H1 (cell line): ENCODE results near the gene LMNB1. TPM values are rescaled to one million over a fixed set of nuclear protein-coding genes. Genes with fewer than 3 reads are reported as not detected.

Experiments used
- CTCF ChIA-PET: fragments of 300-600 bp; sonication (Branson Sonifier 250); formaldehyde crosslinking; loops from one replicate; lab custom pipeline; 2021; ENCODE audit not compliant: partially characterized antibody; lab: Charles Lee
- POLR2A ChIA-PET: fragments of 300-600 bp; sonication (Branson Sonifier 250); formaldehyde crosslinking; loops from one replicate; lab custom pipeline; 2021; ENCODE audit warnings: inconsistent platforms; ENCODE audit not compliant: partially characterized antibody; lab: Charles Lee
- DNase-seq, 2 experiments: peaks; one replicate each; pipeline versions ENCODE4 v3.0.0 to v3.0.0-alpha.2; 2010 to 2022; ENCODE audit warnings: low spot score in 2 of 2, low read depth in 1 of 2, mixed read lengths in 1 of 2
- FAIRE-seq: peaks from 2 replicates; lab custom pipeline; 2011; peaks lifted over from hg19 to GRCh38; lab: Jason Lieb, UNC
- H2AFZ ChIP-seq: 2 replicates; pipeline ENCODE4 v1.8.1; 2012; ENCODE audit warnings: low read length, inconsistent platforms
- H2AK5ac ChIP-seq: 2 replicates; pipeline ENCODE4 v1.6.1; 2013; ENCODE audit warnings: low read depth, low read length
- H2BK120ac ChIP-seq: replicated peaks from 2 replicates; pipeline ENCODE3; 2013; ENCODE audit warnings: low read depth, low read length, inconsistent platforms
- H2BK12ac ChIP-seq: 2 replicates; pipeline ENCODE4 v1.6.1; 2013; ENCODE audit warnings: low read depth, low read length
- H2BK15ac ChIP-seq: 2 replicates; pipeline ENCODE4 v1.6.1; 2013; ENCODE audit warnings: low read length
- H2BK20ac ChIP-seq: 2 replicates; pipeline ENCODE4 v1.6.1; 2013; ENCODE audit warnings: low read length
- H2BK5ac ChIP-seq: 2 replicates; pipeline ENCODE4 v1.6.1; 2013; ENCODE audit warnings: low read depth, low read length
- H3K14ac ChIP-seq: 2 replicates; pipeline ENCODE4 v1.6.1; 2013; ENCODE audit warnings: inconsistent platforms; ENCODE audit not compliant: insufficient read length
- H3K18ac ChIP-seq: 2 replicates; pipeline ENCODE4 v1.6.1; 2013; ENCODE audit warnings: low read length; ENCODE audit errors: extremely low read depth
- H3K23ac ChIP-seq: 2 replicates; pipeline ENCODE4 v1.6.1; 2013; ENCODE audit warnings: inconsistent platforms; ENCODE audit not compliant: insufficient read length
- H3K23me2 ChIP-seq: 2 replicates; pipeline ENCODE4 v1.6.1; 2013; ENCODE audit warnings: low read depth, low read length
- H3K27ac ChIP-seq: 2 replicates; pipeline ENCODE4 v1.6.1; 2011; ENCODE audit warnings: low read depth, low read length, inconsistent platforms
- H3K27me3 ChIP-seq, 4 experiments: replicated peaks in 1 of 4; 1 replicate in 1 of 4; 2 replicates in 3 of 4; pipeline versions ENCODE4 v1.6.1 to v1.8.1; 2011 to 2013; ENCODE audit warnings: low read length in 3 of 4, mild to moderate bottlenecking in 3 of 4, inconsistent platforms in 2 of 4, mixed read lengths in 2 of 4, moderate library complexity in 1 of 4; ENCODE audit not compliant: control insufficient read depth in 3 of 4, insufficient read depth in 3 of 4; ENCODE audit errors: extremely low read depth in 1 of 4
- H3K36me3 ChIP-seq, 4 experiments: 2 replicates each; pipeline versions ENCODE4 v1.6.1 to v1.8.1; 2011 to 2013; ENCODE audit warnings: mild to moderate bottlenecking in 4 of 4, low read length in 3 of 4, moderate library complexity in 2 of 4, control low read depth in 1 of 4, inconsistent platforms in 1 of 4; ENCODE audit not compliant: insufficient read depth in 4 of 4, control insufficient read depth in 2 of 4
- H3K4ac ChIP-seq: replicated peaks from 2 replicates; pipeline ENCODE3; 2013; ENCODE audit warnings: low read length, low read depth, mixed read lengths, inconsistent platforms; ENCODE audit not compliant: insufficient read length
- H3K4me1 ChIP-seq, 4 experiments: replicated peaks in 1 of 4; 1 replicate in 1 of 4; 2 replicates in 3 of 4; pipeline versions ENCODE4 v1.6.1 to v1.8.1; 2011 to 2013; ENCODE audit warnings: low read length in 3 of 4, inconsistent platforms in 2 of 4, mixed read lengths in 1 of 4; ENCODE audit not compliant: insufficient read depth in 4 of 4, control insufficient read depth in 3 of 4
- H3K4me2 ChIP-seq, 2 experiments: 2 replicates each; pipeline versions ENCODE4 v1.6.1 to v1.8.1; 2011 to 2013; ENCODE audit warnings: low read depth in 2 of 2, low read length in 2 of 2, control low read depth in 1 of 2, inconsistent platforms in 1 of 2, mild to moderate bottlenecking in 1 of 2; ENCODE audit not compliant: insufficient read depth in 1 of 2
- H3K4me3 ChIP-seq, 4 experiments: fragments of 200-600, 300-600 bp in 1 of 4; sonication (generic), shearing (Covaris generic), sonication (Bioruptor Twin) in 1 of 4; 2 replicates each; pipeline versions ENCODE4 v1.5.1 to v1.8.1; 2011 to 2016; ENCODE audit warnings: low read length in 4 of 4, low read depth in 3 of 4, control low read depth in 2 of 4, inconsistent platforms in 2 of 4, mild to moderate bottlenecking in 2 of 4, mixed read lengths in 1 of 4, moderate library complexity in 1 of 4; ENCODE audit not compliant: insufficient read depth in 2 of 4; ENCODE audit errors: extremely low read depth in 1 of 4
- H3K56ac ChIP-seq: replicated peaks from 2 replicates; pipeline ENCODE3; 2013; ENCODE audit warnings: low read depth, mild to moderate bottlenecking, mixed read lengths, low read length, inconsistent platforms; ENCODE audit not compliant: insufficient read length
- H3K79me1 ChIP-seq: 2 replicates; pipeline ENCODE4 v1.6.1; 2013; ENCODE audit warnings: low read depth, low read length, control low read depth
- H3K79me2 ChIP-seq, 2 experiments: 2 replicates each; pipeline versions ENCODE4 v1.6.1 to v1.8.1; 2012 to 2013; ENCODE audit warnings: low read length in 2 of 2, mild to moderate bottlenecking in 2 of 2, inconsistent platforms in 1 of 2; ENCODE audit not compliant: insufficient read depth in 2 of 2, control insufficient read depth in 1 of 2
- H3K9ac ChIP-seq, 4 experiments: replicated peaks in 1 of 4; 1 replicate in 1 of 4; 2 replicates in 3 of 4; pipeline versions ENCODE4 v1.6.1 to v1.8.1; 2011 to 2013; ENCODE audit warnings: low read depth in 3 of 4, low read length in 3 of 4, control low read depth in 2 of 4, mild to moderate bottlenecking in 2 of 4, moderate library complexity in 2 of 4, inconsistent platforms in 1 of 4; ENCODE audit errors: extremely low read depth in 1 of 4
- H3K9me3 ChIP-seq, 2 experiments: 2 replicates each; pipeline versions ENCODE4 v1.6.1 to v1.8.1; 2012 to 2013; ENCODE audit warnings: mild to moderate bottlenecking in 2 of 2, moderate library complexity in 2 of 2, control low read depth in 1 of 2, inconsistent platforms in 1 of 2, low read depth in 1 of 2, low read length in 1 of 2, mixed read lengths in 1 of 2; ENCODE audit not compliant: insufficient read depth in 2 of 2
- H4K20me1 ChIP-seq, 2 experiments: replicated peaks in 1 of 2; 2 replicates each; pipeline versions ENCODE3 to v1.8.1; 2011 to 2013; ENCODE audit warnings: inconsistent platforms in 2 of 2, low read length in 2 of 2, mild to moderate bottlenecking in 1 of 2; ENCODE audit not compliant: insufficient read depth in 2 of 2, control insufficient read depth in 1 of 2
- H4K5ac ChIP-seq: 2 replicates; pipeline ENCODE4 v1.6.1; 2013; ENCODE audit warnings: low read length, low read depth, mixed read lengths, inconsistent platforms; ENCODE audit not compliant: insufficient read length
- H4K8ac ChIP-seq: 2 replicates; pipeline ENCODE4 v1.8.0; 2013; ENCODE audit warnings: mild to moderate bottlenecking, moderate library complexity, low read length, inconsistent platforms; ENCODE audit not compliant: insufficient read depth; ENCODE audit errors: extremely low read depth
- H4K91ac ChIP-seq: replicated peaks from 2 replicates; pipeline ENCODE3; 2013; ENCODE audit warnings: low read length, mixed read lengths, inconsistent platforms; ENCODE audit not compliant: insufficient read length
- ATF3 ChIP-seq: IDR thresholded peaks from 2 replicates; pipeline ENCODE4 v1.6.1; 2011; ENCODE audit warnings: low read depth, mild to moderate bottlenecking, low read length; ENCODE audit not compliant: insufficient read depth
- CBX5 ChIP-seq: fragments of 300-800, 300-1000 bp; sonication (generic); IDR thresholded peaks from 2 replicates; pipeline ENCODE4 v1.7.1; 2016; ENCODE audit warnings: antibody characterized with exemption, low read length, low read depth
- CHD2 ChIP-seq: IDR thresholded peaks from 2 replicates; pipeline ENCODE4 v1.6.1; 2012; ENCODE audit warnings: low read length, improper control_type of control experiment
- EGR1 ChIP-seq: IDR thresholded peaks from 2 replicates; pipeline ENCODE4 v1.6.1; 2011; ENCODE audit warnings: low read depth, low read length, borderline replicate concordance
- KDM1A ChIP-seq: fragments of 200-600, 300-600 bp; sonication (generic); IDR thresholded peaks from 2 replicates; pipeline ENCODE4 v1.7.1; 2016; ENCODE audit warnings: mild to moderate bottlenecking, low read length, borderline replicate concordance
- MAX ChIP-seq: IDR thresholded peaks from 2 replicates; pipeline ENCODE4 v1.6.1; 2012; ENCODE audit warnings: inconsistent platforms
- NANOG ChIP-seq: IDR thresholded peaks from 2 replicates; pipeline ENCODE4 v1.6.1; 2011; ENCODE audit warnings: low read length, low read depth, mild to moderate bottlenecking, inconsistent platforms; ENCODE audit not compliant: insufficient read depth, poor library complexity, severe bottlenecking
- POU5F1 ChIP-seq: IDR thresholded peaks from 2 replicates; pipeline ENCODE4 v1.6.1; 2011; ENCODE audit warnings: low read depth, mild to moderate bottlenecking, low read length, moderate library complexity
- RNF2 ChIP-seq: fragments of 200-900, 300-1000 bp; sonication (generic); IDR thresholded peaks from 2 replicates; pipeline ENCODE4 v1.7.1; 2016; ENCODE audit warnings: borderline replicate concordance, low read depth, mild to moderate bottlenecking, antibody characterized with exemption, low read length; ENCODE audit not compliant: poor library complexity, severe bottlenecking; ENCODE audit errors: missing control alignments
- RXRA ChIP-seq: IDR thresholded peaks from 2 replicates; pipeline ENCODE4 v1.6.1; 2011; ENCODE audit warnings: low read depth, mild to moderate bottlenecking, low read length, moderate library complexity; ENCODE audit not compliant: insufficient read depth
- TAF7 ChIP-seq: optimal IDR thresholded peaks from 2 replicates; pipeline ENCODE3; 2011; ENCODE audit warnings: low read depth, mild to moderate bottlenecking, inconsistent platforms, low read length, moderate library complexity, borderline replicate concordance
- YY1 ChIP-seq: IDR thresholded peaks from 2 replicates; pipeline ENCODE4 v1.6.1; 2011; ENCODE audit warnings: low read depth, mild to moderate bottlenecking, low read length
- WGBS, 2 experiments: shearing (Covaris generic) in 1 of 2; methylation state at CpG; one replicate each; pipeline versions ENCODE4 v1.1.6 to v1.1.7; 2013 to 2015; ENCODE audit warnings: low lambda C conversion rate in 2 of 2, mixed read lengths in 2 of 2, inconsistent platforms in 1 of 2, low coverage in 1 of 2, missing lambda C conversion rate in 1 of 2; ENCODE audit not compliant: insufficient replicate concordance in 2 of 2, insufficient coverage in 1 of 2, insufficient read length in 1 of 2; ENCODE audit errors: extremely low coverage in 1 of 2, missing lambda C conversion rate in 1 of 2; 5-methylcytosine and 5-hydroxymethylcytosine counted together
- polyA plus RNA-seq, 7 experiments: library from polyadenylated mRNA; depleted of rRNA in 3 of 7; stranded (reverse) in 5 of 7; unstranded in 2 of 7; fragments of >200 nt in 5 of 7; fragments of 200-250 nt in 2 of 7; gene quantifications; 1 replicate in 5 of 7; 2 replicates in 1 of 7; 4 replicates in 1 of 7; pipeline versions ENCODE4 v1.2.1 to v1.2.3, GENCODE V29; 2011 to 2013; ENCODE audit warnings: missing spikeins in 2 of 7, mixed read lengths in 2 of 7
- total RNA-seq: library from RNA; stranded (reverse); fragmentation: NEBNext Ultra II Directional; extraction: Animal tissue kit (Norgen Biotek cat#: 25700); gene quantifications from 2 replicates; pipeline ENCODE4 v1.2.1, GENCODE V29; 2021

LMNB1 gene
- total and polyA plus RNA-seq, 2 of the 8 experiments (the other 6 are each of a cell fraction or from before 2014, with no cell fraction given): 73.5 to 225 TPM

GRCh38 chr5:126757713-126758357 is 19.1 kb upstream of the LMNB1 start:
- CTCF ChIA-PET: interaction anchor here (0.6 to 2.9 kb wide), 5 partner anchors 10 to 187 kb away, joined by 3 to 12 read pairs (median 3); no protein-coding TSS in a partner anchor
- WGBS, 2 experiments: 83% methylated on average over 2 of the region's 2 CpGs; no CpG with 5 or more reads in 1 of the 2 experiments
- H4K20me1 ChIP-seq: no peaks in the 10 kb centered on the region
- TF ChIP-seq CBX5 (no peak), NANOG (no peak), CHD2 (no peak), MAX (no peak), EGR1 (no peak), RNF2 (no peak), YY1 (no peak), TAF7 (no peak), ATF3 (no peak), RXRA (no peak), KDM1A (no peak), POU5F1 (no peak)

More at GRCh38 chr5:126757713-126758357, 19.1 kb upstream of the LMNB1 start:
- no peak overlapping the region for H3K4me2 ChIP-seq
- no peaks in the 10 kb centered on the region for H3K23me2 ChIP-seq
- H2BK15ac ChIP-seq: no peak overlapping the region
- POLR2A ChIA-PET: interaction anchor here (1.0 to 4.0 kb wide), 3 partner anchors 20 to 21 kb away, joined by 3 to 30 read pairs (median 6); partner anchors contain the start of gene LMNB1
- no peak overlapping the region for H2BK12ac ChIP-seq
- FAIRE-seq (no peak), DNase-seq (no peak)
- H3K4me1 ChIP-seq: peaks cover 0 to 4% (median 2%) of the 10 kb centered on the region in 4 experiments; a peak in 3 of 7 replicates
- no peaks in the 10 kb centered on the region for H3K9me3 ChIP-seq
- no peak overlapping the region for H3K27ac ChIP-seq
- H2BK5ac ChIP-seq: no peak overlapping the region
- H3K18ac ChIP-seq: no peak overlapping the region
- H2AK5ac ChIP-seq: no peak overlapping the region
- H3K56ac ChIP-seq: no peak overlapping the region
- no peak overlapping the region for H3K14ac ChIP-seq
- H3K4ac ChIP-seq: no peak overlapping the region
- H3K4me3 ChIP-seq: no peak overlapping the region
- H3K23ac ChIP-seq: no peak overlapping the region
- no peak overlapping the region for H2BK20ac ChIP-seq
- H3K9ac ChIP-seq: no peak overlapping the region
- H4K5ac ChIP-seq: no peak overlapping the region
- H3K36me3 ChIP-seq: no peaks in the 10 kb centered on the region
- no peak overlapping the region for H2BK120ac ChIP-seq
- no peaks in the 10 kb centered on the region for H3K79me2 ChIP-seq
- no peaks in the 10 kb centered on the region for H3K79me1 ChIP-seq
- no peak overlapping the region for H4K8ac ChIP-seq
- H4K91ac ChIP-seq: no peak overlapping the region
- no peaks in the 10 kb centered on the region for H3K27me3 ChIP-seq
- H2AFZ ChIP-seq: no peak overlapping the region
